Peyer's patch (tissue), 4 donors: ENCODE measurements around the gene HDAC11. TPM values are rescaled to one million over a fixed set of nuclear protein-coding genes. Genes with fewer than 3 reads are reported as not detected.

Source experiments
- DNase-seq, 3 donors: peaks; one replicate each; pipeline ENCODE4 v3.0.0-alpha.2; 2017 to 2019
- H3K27ac ChIP-seq, 4 donors: fragments of 200-600 bp; sonication (generic); one replicate each; pipeline ENCODE4 v1.5.1; 2016 to 2019
- H3K27me3 ChIP-seq, 2 donors: fragments of 200-600 bp; sonication (generic); one replicate each; pipeline ENCODE4 v1.5.1; 2019
- H3K36me3 ChIP-seq, 3 donors: fragments of 200-600 bp; sonication (generic); one replicate each; pipeline ENCODE4 v1.5.1; 2016 to 2019
- H3K4me1 ChIP-seq, 4 donors: fragments of 200-600 bp; sonication (generic); one replicate each; pipeline ENCODE4 v1.5.1; 2016 to 2019
- H3K4me3 ChIP-seq, 4 donors: fragments of 200-600 bp; sonication (generic); 1 replicate in 3 of 4; 2 replicates in 1 of 4; pipeline ENCODE4 v1.5.1; 2016 to 2019; ENCODE audit warnings: mild to moderate bottlenecking in 1 of 4
- H3K9me3 ChIP-seq, 4 donors: fragments of 200-600 bp; sonication (generic); one replicate each; pipeline ENCODE4 v1.5.1; 2016 to 2019; ENCODE audit warnings: mild to moderate bottlenecking in 1 of 4
- CTCF ChIP-seq, 6 experiments: fragments of 450-650 bp in 4 of 6; fragments of 200-600 bp in 2 of 6; sonication (generic) in 1 of 6; IDR thresholded peaks; one replicate each; pipeline ENCODE4 v1.5.1; 2017 to 2019; ENCODE audit warnings: antibody characterized with exemption in 6 of 6, mild to moderate bottlenecking in 3 of 6, moderate library complexity in 1 of 6
- POLR2A ChIP-seq, 2 donors: fragments of 450-650 bp; IDR thresholded peaks; one replicate each; pipeline ENCODE4 v1.5.1; 2017; ENCODE audit warnings: antibody characterized with exemption in 2 of 2, mild to moderate bottlenecking in 2 of 2, moderate library complexity in 2 of 2
- total RNA-seq, 4 donors: library from RNA; depleted of rRNA; stranded (reverse); fragments of >200 nt; gene quantifications; one replicate each; pipeline ENCODE4 v1.1.0, GENCODE V29; 2016

HDAC11 gene
- total RNA-seq, 4 donors from 2014 or later = 17.7 to 28.5 (median 21.3) TPM

GRCh38 chr3:13522236-13522635 lies 42.1 kb downstream of the HDAC11 start:
- no peaks in the 10 kb centered on the region for H3K4me1 ChIP-seq
- no peaks in the 10 kb centered on the region for H3K27me3 ChIP-seq
- H3K27ac ChIP-seq = no peak overlapping the region
- DNase-seq = no peak
- H3K36me3 ChIP-seq = no peaks in the 10 kb centered on the region
- no peaks in the 10 kb centered on the region for H3K9me3 ChIP-seq
- TF ChIP-seq POLR2A (IDR thresholded peaks at IDR 0.05) (no peak), CTCF (IDR thresholded peaks at IDR 0.05) (no peak)
- no peak overlapping the region for H3K4me3 ChIP-seq

GRCh38 chr3:13524979-13525669 lies 45.0 kb downstream of the HDAC11 start:
- DNase-seq = peak in 1 of 3 donors; percentile 11
- H3K27me3 ChIP-seq = no peaks in the 10 kb centered on the region
- no peaks in the 10 kb centered on the region for H3K36me3 ChIP-seq
- TF ChIP-seq POLR2A (IDR thresholded peaks at IDR 0.05) (no peak), CTCF (IDR thresholded peaks at IDR 0.05) (no peak)
- no peaks in the 10 kb centered on the region for H3K9me3 ChIP-seq
- H3K4me1 ChIP-seq = no peaks in the 10 kb centered on the region
- H3K4me3 ChIP-seq = no peak overlapping the region
- no peak overlapping the region for H3K27ac ChIP-seq

- TF ChIP-seq CTCF (IDR thresholded peaks at IDR 0.05) (no peak), POLR2A (IDR thresholded peaks at IDR 0.05) (no peak)
- H3K27me3 ChIP-seq = no peaks in the 10 kb centered on the region
- no peaks in the 10 kb centered on the region for H3K36me3 ChIP-seq
- DNase-seq = peak in 1 of 3 donors; percentile 29
- H3K4me1 ChIP-seq = no peaks in the 10 kb centered on the region
- H3K27ac ChIP-seq = no peak overlapping the region
- no peaks in the 10 kb centered on the region for H3K9me3 ChIP-seq
- no peak overlapping the region for H3K4me3 ChIP-seq
Measured at GRCh38 chr3:13525827-13526625, 45.9 kb downstream of the HDAC11 start.

GRCh38 chr3:13526626-13526949 lies 46.5 kb downstream of the HDAC11 start:
- H3K4me3 ChIP-seq = no peak overlapping the region
- H3K27ac ChIP-seq = no peak overlapping the region
- DNase-seq = peak in 1 of 3 donors; percentile 23

GRCh38 chr3:13528217-13528867 lies 48.2 kb downstream of the HDAC11 start:
- Histone ChIP-seq H3K27me3 (no peaks in the 10 kb centered on the region), H3K4me3 (no peak overlapping the region), H3K9me3 (no peaks in the 10 kb centered on the region), H3K4me1 (no peaks in the 10 kb centered on the region), H3K36me3 (no peaks in the 10 kb centered on the region), H3K27ac (no peak overlapping the region)
- DNase-seq = peak in 1 of 3 donors; percentile 6
- TF ChIP-seq POLR2A (IDR thresholded peaks at IDR 0.05) (no peak), CTCF (IDR thresholded peaks at IDR 0.05) (no peak)

More at GRCh38 chr3:13526626-13526949, 46.5 kb downstream of the HDAC11 start:
- Histone ChIP-seq H3K27me3 (no peaks in the 10 kb centered on the region), H3K4me1 (no peaks in the 10 kb centered on the region), H3K9me3 (no peaks in the 10 kb centered on the region), H3K36me3 (no peaks in the 10 kb centered on the region)
- no peak for TF ChIP-seq CTCF (IDR thresholded peaks at IDR 0.05)
- TF ChIP-seq POLR2A (IDR thresholded peaks at IDR 0.05) = no peak
